Mesothelial cell of epicardium (in vitro differentiated cells): ENCODE results near the gene TBX18. TPM values are rescaled to one million over a fixed set of nuclear protein-coding genes. Genes with fewer than 3 reads are reported as not detected.

Source experiments
- DNase-seq, 2 experiments: peaks; one replicate each; pipeline ENCODE4 v3.0.0; 2021; ENCODE audit warnings: low spot score in 2 of 2; ENCODE audit not compliant: unreplicated experiment in 2 of 2
- H3K27ac Mint-ChIP-seq: 2 replicates; pipeline ENCODE4 v1.8.0; 2021; ENCODE audit warnings: mixed read lengths
- H3K27me3 Mint-ChIP-seq: 2 replicates; pipeline ENCODE4 v1.8.0; 2021; ENCODE audit warnings: low read depth, mixed read lengths
- H3K36me3 Mint-ChIP-seq: 2 replicates; pipeline ENCODE4 v1.8.0; 2021; ENCODE audit warnings: mixed read lengths
- H3K4me1 Mint-ChIP-seq: 2 replicates; pipeline ENCODE4 v1.8.0; 2021; ENCODE audit warnings: mixed read lengths
- H3K4me3 Mint-ChIP-seq: 2 replicates; pipeline ENCODE4 v1.8.0; 2021; ENCODE audit warnings: mild to moderate bottlenecking, moderate library complexity, mixed read lengths
- H3K9me3 Mint-ChIP-seq: 2 replicates; pipeline ENCODE4 v1.8.0; 2021; ENCODE audit warnings: mixed read lengths
- CTCF ChIP-seq: fragments of 200-600 bp; sonication (generic); IDR thresholded peaks from one replicate; pipeline ENCODE4 v1.5.0; 2021; ENCODE audit warnings: antibody characterized with exemption; ENCODE audit not compliant: unreplicated experiment
- total RNA-seq: library from RNA; stranded (reverse); gene quantifications from 3 replicates; pipeline ENCODE4 v1.2.1, GENCODE V29; 2021

The TBX18 gene
- total RNA-seq, 1 donor from 2014 or later, result 12.8 TPM

GRCh38 chr6:84791233-84791632 lies 26.8 kb upstream of the TBX18 start:
- no peaks in the 10 kb centered on the region for H3K4me1 Mint-ChIP-seq
- TF ChIP-seq CTCF, result no peak
- peaks cover 7% of the 10 kb centered on the region for H3K27me3 Mint-ChIP-seq
- no peak overlapping the region for H3K4me3 Mint-ChIP-seq
- DNase-seq, result no peak
- H3K36me3 Mint-ChIP-seq, result no peaks in the 10 kb centered on the region
- H3K27ac Mint-ChIP-seq, result no peak overlapping the region
- H3K9me3 Mint-ChIP-seq, result peaks cover 14% of the 10 kb centered on the region

GRCh38 chr6:84789170-84789569 lies 24.8 kb upstream of the TBX18 start:
- Mint-ChIP-seq H3K36me3 (no peaks in the 10 kb centered on the region), H3K27me3 (peaks cover 28% of the 10 kb centered on the region), H3K9me3 (peaks cover 6% of the 10 kb centered on the region), H3K27ac (no peak overlapping the region), H3K4me3 (no peak overlapping the region), H3K4me1 (no peaks in the 10 kb centered on the region)
- TF ChIP-seq CTCF, result no peak
- no peak for DNase-seq

- DNase-seq, result no peak
- peaks cover 33% of the 10 kb centered on the region for H3K27me3 Mint-ChIP-seq
- H3K9me3 Mint-ChIP-seq, result peaks cover 6% of the 10 kb centered on the region
- no peak overlapping the region for H3K4me3 Mint-ChIP-seq
- no peak for TF ChIP-seq CTCF
- H3K27ac Mint-ChIP-seq, result no peak overlapping the region
- H3K4me1 Mint-ChIP-seq, result no peaks in the 10 kb centered on the region
- H3K36me3 Mint-ChIP-seq, result no peaks in the 10 kb centered on the region
These were observed 24.3 kb upstream of the TBX18 start for GRCh38 chr6:84788689-84789088.

- no peaks in the 10 kb centered on the region for H3K36me3 Mint-ChIP-seq
- no peak overlapping the region for H3K27ac Mint-ChIP-seq
- H3K27me3 Mint-ChIP-seq, result peaks cover 62% of the 10 kb centered on the region
- DNase-seq, result no peak
- no peak for TF ChIP-seq CTCF
- H3K4me1 Mint-ChIP-seq, result no peaks in the 10 kb centered on the region
- H3K9me3 Mint-ChIP-seq, result peaks cover 6% of the 10 kb centered on the region
- no peak overlapping the region for H3K4me3 Mint-ChIP-seq
These were observed 21.3 kb upstream of the TBX18 start for GRCh38 chr6:84785671-84786070.

- no peaks in the 10 kb centered on the region for H3K36me3 Mint-ChIP-seq
- no peaks in the 10 kb centered on the region for H3K9me3 Mint-ChIP-seq
- no peak overlapping the region for H3K27ac Mint-ChIP-seq
- no peak for DNase-seq
- no peak overlapping the region for H3K4me3 Mint-ChIP-seq
- no peak for TF ChIP-seq CTCF
- H3K4me1 Mint-ChIP-seq, result peaks cover 4% of the 10 kb centered on the region
- peaks cover 99% of the 10 kb centered on the region for H3K27me3 Mint-ChIP-seq
These were observed 15.5 kb upstream of the TBX18 start for GRCh38 chr6:84779917-84780316.

- no peaks in the 10 kb centered on the region for H3K9me3 Mint-ChIP-seq
- H3K4me3 Mint-ChIP-seq, result no peak overlapping the region
- DNase-seq, result no peak
- H3K4me1 Mint-ChIP-seq, result peaks cover 4% of the 10 kb centered on the region
- H3K27ac Mint-ChIP-seq, result no peak overlapping the region
- H3K27me3 Mint-ChIP-seq, result peaks cover 98% of the 10 kb centered on the region
- TF ChIP-seq CTCF, result no peak
- H3K36me3 Mint-ChIP-seq, result no peaks in the 10 kb centered on the region
These were observed 15.0 kb upstream of the TBX18 start for GRCh38 chr6:84779380-84779779.
